H9 (cell line): ENCODE measurements around the gene SAP25. TPM values are rescaled to one million over a fixed set of nuclear protein-coding genes. Genes with fewer than 3 reads are reported as not detected.

Source experiments
- DNase-seq: peaks from one replicate; pipeline ENCODE4 v3.0.0-alpha.2; 2017
- H2AFZ ChIP-seq: one replicate; pipeline ENCODE4 v1.6.1; 2013; ENCODE audit warnings: mild to moderate bottlenecking, low read length, control low read depth, moderate library complexity
- H2AK5ac ChIP-seq: 2 replicates; pipeline ENCODE4 v1.6.1; 2013; ENCODE audit warnings: low read length, control low read depth, mixed read lengths; ENCODE audit not compliant: insufficient read length
- H2BK120ac ChIP-seq: one replicate; pipeline ENCODE4 v1.6.1; 2013; ENCODE audit warnings: low read depth, mild to moderate bottlenecking, low read length, control low read depth, inconsistent platforms; ENCODE audit not compliant: poor library complexity, severe bottlenecking
- H2BK12ac ChIP-seq: 2 replicates; pipeline ENCODE4 v1.6.1; 2013; ENCODE audit warnings: low read length, control low read depth, mixed read lengths, low read depth; ENCODE audit not compliant: insufficient read length
- H2BK15ac ChIP-seq: 2 replicates; pipeline ENCODE4 v1.6.1; 2013; ENCODE audit warnings: low read depth, low read length, control low read depth
- H2BK20ac ChIP-seq: one replicate; pipeline ENCODE4 v1.6.1; 2013; ENCODE audit warnings: low read depth, mild to moderate bottlenecking, low read length, control low read depth, inconsistent platforms; ENCODE audit not compliant: poor library complexity, severe bottlenecking
- H2BK5ac ChIP-seq: 2 replicates; pipeline ENCODE4 v1.6.1; 2013; ENCODE audit warnings: low read length, control low read depth, mixed read lengths; ENCODE audit not compliant: insufficient read length
- H3K14ac ChIP-seq: 2 replicates; pipeline ENCODE4 v1.6.1; 2013; ENCODE audit warnings: low read length, control low read depth; ENCODE audit not compliant: insufficient read depth
- H3K18ac ChIP-seq: 2 replicates; pipeline ENCODE4 v1.6.1; 2013; ENCODE audit warnings: low read depth, mild to moderate bottlenecking, mixed read lengths, low read length, control low read depth; ENCODE audit not compliant: insufficient read length
- H3K23ac ChIP-seq: 2 replicates; pipeline ENCODE4 v1.6.1; 2013; ENCODE audit warnings: low read length, control low read depth, mixed read lengths, low read depth; ENCODE audit not compliant: insufficient read length
- H3K23me2 ChIP-seq: 2 replicates; pipeline ENCODE4 v1.6.1; 2013; ENCODE audit warnings: low read depth, mild to moderate bottlenecking, mixed read lengths, low read length, control low read depth; ENCODE audit not compliant: insufficient read length, poor library complexity, severe bottlenecking
- H3K27ac ChIP-seq: 2 replicates; pipeline ENCODE4 v1.5.1; 2013; ENCODE audit warnings: low read length, control low read depth, mixed read lengths, low read depth; ENCODE audit not compliant: insufficient read length
- H3K27me3 ChIP-seq: 2 replicates; pipeline ENCODE4 v1.6.1; 2013; ENCODE audit warnings: low read length, control low read depth, inconsistent platforms; ENCODE audit not compliant: insufficient read depth
- H3K4ac ChIP-seq: 2 replicates; pipeline ENCODE4 v1.6.1; 2013; ENCODE audit warnings: low read depth, mild to moderate bottlenecking, control low read depth, inconsistent platforms, low read length, moderate library complexity
- H3K4me1 ChIP-seq: 2 replicates; pipeline ENCODE4 v1.6.1; 2013; ENCODE audit warnings: low read length, control low read depth, inconsistent platforms; ENCODE audit not compliant: insufficient read depth
- H3K4me2 ChIP-seq: 2 replicates; pipeline ENCODE4 v1.6.1; 2013; ENCODE audit warnings: low read length, control low read depth, mixed read lengths; ENCODE audit not compliant: insufficient read length, insufficient read depth
- H3K56ac ChIP-seq: 2 replicates; pipeline ENCODE4 v1.6.1; 2013; ENCODE audit warnings: low read depth, mild to moderate bottlenecking, mixed read lengths, low read length, control low read depth; ENCODE audit not compliant: insufficient read length
- H3K79me1 ChIP-seq: 2 replicates; pipeline ENCODE4 v1.6.1; 2013; ENCODE audit warnings: low read depth, mild to moderate bottlenecking, moderate library complexity, low read length, control low read depth, inconsistent platforms; ENCODE audit not compliant: insufficient read depth, poor library complexity, severe bottlenecking
- H3K79me2 ChIP-seq: 2 replicates; pipeline ENCODE4 v1.6.1; 2013; ENCODE audit warnings: low read length, control low read depth, inconsistent platforms; ENCODE audit not compliant: insufficient read depth
- H3K9ac ChIP-seq: 2 replicates; pipeline ENCODE4 v1.6.1; 2013; ENCODE audit warnings: low read length, control low read depth, mixed read lengths; ENCODE audit not compliant: insufficient read length; ENCODE audit errors: extremely low read depth
- H3K9me3 ChIP-seq: one replicate; pipeline ENCODE4 v1.6.1; 2013; ENCODE audit warnings: low read depth, low read length, inconsistent platforms; ENCODE audit not compliant: control insufficient read depth
- H3T11ph ChIP-seq: one replicate; pipeline ENCODE4 v1.6.1; 2013; ENCODE audit warnings: mild to moderate bottlenecking, low read length, control low read depth, inconsistent platforms
- H4K20me1 ChIP-seq: one replicate; pipeline ENCODE4 v1.6.1; 2013; ENCODE audit not compliant: control insufficient read depth, insufficient read length, insufficient read depth
- H4K5ac ChIP-seq: 2 replicates; pipeline ENCODE4 v1.6.1; 2013; ENCODE audit warnings: low read depth, mild to moderate bottlenecking, mixed read lengths, low read length, control low read depth; ENCODE audit not compliant: insufficient read length
- H4K8ac ChIP-seq: replicated peaks from 2 replicates; pipeline ENCODE4 v1.6.1; 2013; ENCODE audit warnings: low read length, control low read depth, mixed read lengths, low read depth; ENCODE audit not compliant: insufficient read length
- H4K91ac ChIP-seq: 2 replicates; pipeline ENCODE4 v1.6.1; 2013; ENCODE audit warnings: low read depth, mild to moderate bottlenecking, moderate library complexity, mixed read lengths, low read length, control low read depth; ENCODE audit not compliant: insufficient read length
- H3K27ac Mint-ChIP-seq, 3 experiments: 2 replicates in 2 of 3; 3 replicates in 1 of 3; pipeline ENCODE4 v1.8.0; 2020 to 2021; ENCODE audit warnings: mixed read lengths in 3 of 3, mild to moderate bottlenecking in 1 of 3, moderate library complexity in 1 of 3
- H3K27me3 Mint-ChIP-seq: 2 replicates; pipeline ENCODE4 v1.8.0; 2021; ENCODE audit warnings: low read depth, mild to moderate bottlenecking, moderate library complexity, mixed read lengths
- H3K36me3 Mint-ChIP-seq, 3 experiments: 2 replicates in 2 of 3; 3 replicates in 1 of 3; pipeline ENCODE4 v1.8.0; 2020 to 2021; ENCODE audit warnings: low read depth in 3 of 3, mixed read lengths in 3 of 3; ENCODE audit not compliant: insufficient read depth in 1 of 3
- H3K4me1 Mint-ChIP-seq, 2 experiments: 2 replicates each; pipeline ENCODE4 v1.8.0; 2020; ENCODE audit warnings: mixed read lengths in 2 of 2
- H3K4me3 Mint-ChIP-seq, 2 experiments: 2 replicates in 1 of 2; 3 replicates in 1 of 2; pipeline ENCODE4 v1.8.0; 2020 to 2021; ENCODE audit warnings: mild to moderate bottlenecking in 2 of 2, mixed read lengths in 2 of 2, moderate library complexity in 1 of 2
- H3K9me3 Mint-ChIP-seq, 2 experiments: 2 replicates in 1 of 2; 3 replicates in 1 of 2; pipeline ENCODE4 v1.8.0; 2020; ENCODE audit warnings: mild to moderate bottlenecking in 2 of 2, mixed read lengths in 2 of 2, moderate library complexity in 1 of 2
- WGBS: extraction: QIAGEN DNeasy Blood & Tissue Kit; methylation state at CpG from one replicate; pipeline ENCODE4 v1.1.7; 2013; ENCODE audit warnings: missing lambda C conversion rate, low lambda C conversion rate, mixed read lengths; ENCODE audit not compliant: insufficient read length; ENCODE audit errors: extremely low coverage; 5-methylcytosine and 5-hydroxymethylcytosine counted together
- total RNA-seq: library from RNA; stranded (reverse); gene quantifications from 2 replicates; pipeline ENCODE4 v1.2.1, GENCODE V29; 2021
- TF ChIP-seq, protein P1 (sequence below): fragments of 200-600 bp; sonication (generic); conservative IDR thresholded peaks from 3 replicates; pipeline ENCODE4 v1.8.0; 2021; ENCODE audit warnings: antibody characterized with exemption, mild to moderate bottlenecking

SAP25 gene
- total RNA-seq, 1 experiment from 2014 or later = 4.2 TPM

DNA sequence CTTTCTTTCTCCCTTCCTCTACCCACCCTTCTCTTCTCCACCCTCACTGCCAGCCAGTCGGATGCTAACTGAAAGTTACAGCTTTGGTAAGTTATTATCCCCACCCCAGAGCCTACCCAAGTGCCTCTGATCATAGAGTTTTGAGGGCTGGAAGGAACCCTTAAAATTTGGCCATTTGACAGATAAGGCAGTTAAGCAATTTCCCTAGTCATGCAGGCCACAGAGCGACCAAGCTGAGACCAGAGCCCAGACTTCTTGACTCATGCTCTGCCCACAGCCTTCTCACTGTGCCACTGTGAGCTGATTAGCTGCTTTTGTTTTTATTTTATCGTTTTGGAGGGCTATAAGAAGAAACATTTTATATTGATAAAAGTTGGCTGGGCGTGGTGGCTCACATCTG is 17.2 kb downstream of the SAP25 start:
- WGBS = no CpG with 5 or more reads among the region's 4 CpGs
- H3K23ac ChIP-seq = no peak overlapping the region
- H3T11ph ChIP-seq = no peak overlapping the region
- H4K8ac ChIP-seq = no peak overlapping the region
- Mint-ChIP-seq H3K27ac (peak overlapping the region in 1 of 3 experiments; percentile 43; a peak in 3 of 7 replicates), H3K27me3 (no peaks in the 10 kb centered on the region), H3K9me3 (no peaks in the 10 kb centered on the region), H3K4me3 (no peak overlapping the region), H3K36me3 (peaks cover 0 to 34% (median 25%) of the 10 kb centered on the region in 3 experiments; a peak in 5 of 7 replicates), H3K4me1 (no peaks in the 10 kb centered on the region)
- no peak overlapping the region for H2BK20ac ChIP-seq
- no peak overlapping the region for H2AK5ac ChIP-seq
- H3K4me2 ChIP-seq = no peak overlapping the region
- H2AFZ ChIP-seq = no peak overlapping the region
- H3K14ac ChIP-seq = no peak overlapping the region
- no peak overlapping the region for H4K5ac ChIP-seq
- H3K9me3 ChIP-seq = no peaks in the 10 kb centered on the region
- H3K27me3 ChIP-seq = no peaks in the 10 kb centered on the region
- H3K18ac ChIP-seq = no peak overlapping the region
- no peak overlapping the region for H3K56ac ChIP-seq
- TF ChIP-seq, protein P1, sequence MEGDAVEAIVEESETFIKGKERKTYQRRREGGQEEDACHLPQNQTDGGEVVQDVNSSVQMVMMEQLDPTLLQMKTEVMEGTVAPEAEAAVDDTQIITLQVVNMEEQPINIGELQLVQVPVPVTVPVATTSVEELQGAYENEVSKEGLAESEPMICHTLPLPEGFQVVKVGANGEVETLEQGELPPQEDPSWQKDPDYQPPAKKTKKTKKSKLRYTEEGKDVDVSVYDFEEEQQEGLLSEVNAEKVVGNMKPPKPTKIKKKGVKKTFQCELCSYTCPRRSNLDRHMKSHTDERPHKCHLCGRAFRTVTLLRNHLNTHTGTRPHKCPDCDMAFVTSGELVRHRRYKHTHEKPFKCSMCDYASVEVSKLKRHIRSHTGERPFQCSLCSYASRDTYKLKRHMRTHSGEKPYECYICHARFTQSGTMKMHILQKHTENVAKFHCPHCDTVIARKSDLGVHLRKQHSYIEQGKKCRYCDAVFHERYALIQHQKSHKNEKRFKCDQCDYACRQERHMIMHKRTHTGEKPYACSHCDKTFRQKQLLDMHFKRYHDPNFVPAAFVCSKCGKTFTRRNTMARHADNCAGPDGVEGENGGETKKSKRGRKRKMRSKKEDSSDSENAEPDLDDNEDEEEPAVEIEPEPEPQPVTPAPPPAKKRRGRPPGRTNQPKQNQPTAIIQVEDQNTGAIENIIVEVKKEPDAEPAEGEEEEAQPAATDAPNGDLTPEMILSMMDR = no peak
- no peak overlapping the region for H4K91ac ChIP-seq
- no peak overlapping the region for H3K27ac ChIP-seq
- no peaks in the 10 kb centered on the region for H3K4me1 ChIP-seq
- H3K9ac ChIP-seq = no peak overlapping the region
- H3K4ac ChIP-seq = no peak overlapping the region
- no peaks in the 10 kb centered on the region for H4K20me1 ChIP-seq
- DNase-seq = no peak
- no peak overlapping the region for H2BK15ac ChIP-seq
- no peak overlapping the region for H2BK12ac ChIP-seq
- no peak overlapping the region for H2BK5ac ChIP-seq
- H3K79me2 ChIP-seq = no peaks in the 10 kb centered on the region
- no peak overlapping the region for H2BK120ac ChIP-seq
- H3K23me2 ChIP-seq = no peaks in the 10 kb centered on the region
- no peaks in the 10 kb centered on the region for H3K79me1 ChIP-seq
